ENCODE results near the gene KIAA0319L.

Gene KIAA0319L

DNA sequence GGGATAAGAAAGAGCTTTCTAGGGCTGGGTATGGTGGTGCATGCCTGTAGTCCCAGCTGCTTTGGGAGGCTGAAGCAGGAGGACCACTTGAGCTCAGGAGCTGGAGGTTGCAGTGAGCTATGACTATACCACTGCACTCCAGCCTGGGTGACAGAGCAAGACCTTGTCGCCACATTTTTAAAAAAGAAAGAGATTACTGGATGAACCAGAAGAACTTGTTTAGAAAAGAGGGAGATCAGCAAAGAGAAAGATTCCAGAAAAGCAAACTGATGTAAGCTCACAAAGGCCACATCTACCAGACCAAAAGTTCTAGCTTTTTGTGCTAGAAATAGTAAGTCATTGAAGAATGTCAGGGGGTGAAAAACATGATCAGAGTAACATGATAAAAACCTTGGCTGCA is 117.6 kb downstream of the KIAA0319L start:
- no peak for DNase-seq

DNA sequence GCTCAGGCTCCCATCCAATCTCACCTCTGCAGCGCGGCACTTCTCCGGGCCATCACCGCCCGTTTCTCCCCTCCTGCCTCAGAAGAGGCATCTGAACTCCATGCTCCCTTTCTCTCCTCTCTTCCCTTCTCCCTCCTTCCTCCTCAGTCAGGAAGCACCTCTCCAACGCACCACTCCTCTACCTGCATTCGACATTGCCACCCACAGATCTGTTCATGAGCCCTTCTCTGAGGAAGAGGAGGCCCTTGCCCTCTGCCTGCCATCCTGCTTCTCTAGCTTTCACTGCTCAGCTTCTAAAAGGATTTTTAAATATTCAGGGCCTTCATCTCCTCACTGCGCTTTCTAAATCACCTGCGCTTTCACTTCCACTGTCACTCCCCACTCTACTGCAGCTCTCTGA is 120.0 kb downstream of the KIAA0319L start:
- no peak for DNase-seq

GRCh38 chr1:35436078-35436477 is 121.1 kb downstream of the KIAA0319L start:
- no peak for DNase-seq

- DNase-seq = no peak
Measured at GRCh38 chr1:35434703-35435102, 122.5 kb downstream of the KIAA0319L start.

DNA sequence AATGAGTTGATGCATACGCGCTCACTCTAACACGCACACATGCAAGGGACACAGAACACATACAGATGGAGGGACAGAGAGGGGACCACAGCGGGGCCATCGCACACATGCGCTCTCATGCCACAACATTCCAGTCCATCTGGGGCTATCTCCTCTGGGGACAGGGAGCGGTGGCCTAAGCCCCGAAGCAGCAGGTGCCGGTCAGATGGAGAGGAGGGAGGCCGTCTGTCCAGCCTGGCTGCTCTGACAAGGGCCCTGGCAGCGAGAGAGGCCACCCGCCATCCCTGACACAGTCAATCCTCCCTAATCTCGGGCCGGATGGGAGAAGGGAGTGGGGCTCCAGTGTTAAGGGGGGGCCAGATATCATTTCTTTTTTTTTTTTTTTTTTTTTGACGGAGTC is 123.5 kb downstream of the KIAA0319L start:
- DNase-seq = no peak

GRCh38 chr1:35432231-35432630 is 125.0 kb downstream of the KIAA0319L start:
- DNase-seq = no peak

DNA sequence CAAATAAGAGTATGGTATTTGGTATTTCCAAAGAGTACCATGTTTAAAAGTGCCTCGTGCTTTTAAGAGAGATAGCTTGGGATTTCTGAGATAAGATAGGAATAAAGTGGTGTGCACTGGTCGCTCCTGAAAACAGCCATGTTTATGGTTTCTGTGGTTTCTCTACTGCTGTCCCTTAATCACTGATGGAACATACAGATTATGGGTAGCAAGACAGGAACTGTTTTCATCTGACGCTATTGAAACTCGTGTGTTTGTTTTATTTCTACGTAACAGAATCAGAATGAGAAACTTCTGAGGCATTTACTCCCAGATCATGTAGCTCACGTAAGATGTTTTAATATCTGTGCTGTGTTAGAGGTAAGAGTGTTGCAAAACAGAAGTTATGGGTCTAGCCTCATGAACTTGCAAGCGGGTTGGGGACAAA is 126.0 kb downstream of the KIAA0319L start:
- DNase-seq = no peak

DNA sequence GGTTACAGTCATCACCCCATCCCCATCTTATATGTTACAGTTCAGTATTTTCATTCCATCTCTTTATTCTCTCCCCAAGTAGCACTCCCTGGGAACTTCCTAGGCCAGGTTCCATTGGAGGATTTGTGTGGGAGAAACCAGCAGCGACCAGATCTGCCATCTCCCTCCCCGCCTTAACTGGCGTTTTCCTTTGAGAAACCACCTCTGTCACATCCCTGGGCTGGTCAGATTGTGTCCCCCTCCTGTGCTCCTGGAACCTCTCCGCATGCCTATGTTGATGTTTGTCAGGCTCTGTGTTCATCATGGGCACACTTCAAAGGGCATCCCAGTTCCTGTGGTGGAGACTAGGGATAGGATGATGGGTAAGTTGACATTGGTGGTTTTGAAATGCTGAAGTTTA is 126.4 kb downstream of the KIAA0319L start:
- DNase-seq = no peak

GRCh38 chr1:35428360-35428759 is 128.8 kb downstream of the KIAA0319L start:
- DNase-seq = no peak

DNA sequence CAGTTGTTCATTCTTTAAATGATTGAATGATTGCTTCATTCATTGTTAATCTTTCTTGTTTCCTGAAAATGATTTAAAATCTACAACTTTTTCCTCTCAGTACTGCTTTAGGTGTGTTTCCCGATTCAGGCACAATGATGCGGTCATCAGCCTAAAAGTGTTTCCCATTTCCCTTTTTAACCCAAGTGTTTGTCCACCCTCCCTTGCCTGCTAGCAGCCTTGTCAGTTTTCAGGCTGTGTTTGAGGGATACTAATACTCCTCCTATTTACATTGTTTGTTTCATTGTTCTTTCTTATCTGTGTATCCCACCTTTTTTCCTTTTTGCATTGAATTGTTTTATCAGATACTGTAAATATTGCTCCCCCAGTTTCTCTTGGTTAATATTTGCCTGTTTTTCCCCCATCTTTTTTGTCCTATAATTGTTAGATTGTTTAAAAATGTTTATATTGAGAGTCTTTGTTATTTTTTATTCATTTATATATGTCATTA is 131.1 kb downstream of the KIAA0319L start:
- DNase-seq = no peak

- DNase-seq = no peak
Measured at GRCh38 chr1:35408925-35409324, 148.3 kb downstream of the KIAA0319L start.

DNA sequence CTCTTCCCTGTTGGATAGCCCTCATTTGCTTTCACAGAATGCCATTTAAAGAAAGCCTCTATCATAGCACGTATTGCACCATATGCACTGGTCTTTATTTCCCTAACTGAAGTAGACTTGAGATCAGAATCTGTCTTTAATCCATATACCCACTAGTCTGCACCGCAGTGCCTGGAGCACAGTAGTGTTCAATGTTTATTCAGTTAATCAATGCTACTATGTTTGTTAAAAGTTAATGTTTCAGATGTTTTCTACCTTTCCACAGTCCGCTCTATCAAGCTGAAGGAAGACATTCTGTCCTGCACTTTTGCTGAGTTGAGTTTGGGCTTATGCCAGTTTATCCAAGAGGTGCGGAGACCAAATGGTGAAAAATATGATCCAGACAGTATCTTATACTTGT is 149.5 kb downstream of the KIAA0319L start:
- no peak for DNase-seq

GRCh38 chr1:35406103-35406502 is 151.1 kb downstream of the KIAA0319L start:
- no peak for DNase-seq

- DNase-seq = no peak
Measured at GRCh38 chr1:35401049-35401448, 156.2 kb downstream of the KIAA0319L start.

GRCh38 chr1:35398739-35399138 is 158.5 kb downstream of the KIAA0319L start:
- no peak for DNase-seq

GRCh38 chr1:35394386-35394785 is 162.8 kb downstream of the KIAA0319L start:
- DNase-seq = no peak

DNA sequence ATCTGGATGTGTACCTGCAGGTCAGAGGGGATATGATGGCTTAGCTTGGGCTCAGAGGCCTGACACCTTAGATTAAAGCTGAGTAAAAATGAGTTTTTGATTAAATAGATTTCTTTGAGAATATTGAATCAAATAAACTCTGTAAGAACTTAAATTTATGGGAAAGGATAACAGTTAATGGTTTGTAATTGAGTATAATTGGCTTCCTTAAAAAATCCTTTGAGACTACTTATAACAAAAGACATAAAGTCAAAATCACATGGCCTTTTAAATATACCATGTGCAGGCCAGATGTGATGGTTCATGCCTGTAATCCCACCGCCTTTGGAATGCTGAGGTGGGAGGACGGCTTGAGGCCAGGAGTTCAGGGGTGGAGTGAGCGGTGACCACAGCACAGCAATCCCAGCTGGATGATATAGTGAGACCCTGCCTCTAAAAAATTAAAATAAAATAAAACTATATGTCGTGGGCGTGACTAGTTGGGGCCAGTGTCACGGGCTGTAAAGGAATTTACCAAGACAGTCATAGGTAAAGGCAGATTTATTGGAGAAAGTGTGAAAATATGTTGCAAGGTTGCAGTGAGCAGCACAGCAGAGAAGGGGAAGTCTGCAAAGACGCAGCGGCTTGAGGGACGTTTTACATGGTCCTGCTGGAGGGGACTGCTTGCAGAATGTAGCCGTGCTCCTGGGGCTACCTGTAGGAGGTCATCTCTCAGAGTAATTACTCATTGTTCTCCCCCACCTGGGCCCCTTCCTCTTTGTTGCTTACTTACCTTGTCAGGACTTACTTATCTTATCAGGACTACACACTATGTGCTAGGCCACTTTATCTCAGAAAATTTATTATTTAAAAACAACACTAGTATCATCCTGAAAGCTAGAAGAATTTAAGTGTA is 166.4 kb downstream of the KIAA0319L start:
- DNase-seq = no peak

- no peak for DNase-seq
Measured at GRCh38 chr1:35386959-35387358, 170.2 kb downstream of the KIAA0319L start.

DNA sequence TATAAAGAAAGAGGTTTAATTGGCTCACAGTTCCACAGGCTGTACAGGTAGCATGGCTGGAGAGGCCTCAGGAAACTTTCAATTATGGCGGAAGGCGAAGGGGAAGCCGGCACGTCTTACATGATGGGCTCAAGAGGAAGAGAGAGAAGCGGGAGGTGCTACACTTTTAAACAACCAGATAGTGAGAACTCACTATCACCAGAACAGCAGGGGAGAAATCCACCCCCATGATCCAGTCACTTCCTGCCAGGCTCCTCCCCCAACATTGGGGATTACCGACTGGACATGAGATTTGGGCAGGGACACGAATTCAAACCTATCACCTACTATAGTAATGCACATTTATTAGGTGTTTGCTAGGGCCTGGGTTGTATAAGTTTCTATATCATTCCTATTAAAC is 170.9 kb downstream of the KIAA0319L start:
- no peak for DNase-seq
